H9 (cell line): ENCODE measurements around the gene HTRA3. TPM values are rescaled to one million over a fixed set of nuclear protein-coding genes. Genes with fewer than 3 reads are reported as not detected.
A peak's percentile ranks its signal among the peaks of the same experiment; 100 is the strongest.

Source experiments
- DNase-seq: peaks from one replicate; pipeline ENCODE4 v3.0.0-alpha.2; 2017
- H2AFZ ChIP-seq: one replicate; pipeline ENCODE4 v1.6.1; 2013; ENCODE audit warnings: mild to moderate bottlenecking, low read length, control low read depth, moderate library complexity
- H2AK5ac ChIP-seq: 2 replicates; pipeline ENCODE4 v1.6.1; 2013; ENCODE audit warnings: low read length, control low read depth, mixed read lengths; ENCODE audit not compliant: insufficient read length
- H2BK120ac ChIP-seq: one replicate; pipeline ENCODE4 v1.6.1; 2013; ENCODE audit warnings: low read depth, mild to moderate bottlenecking, low read length, control low read depth, inconsistent platforms; ENCODE audit not compliant: poor library complexity, severe bottlenecking
- H2BK12ac ChIP-seq: 2 replicates; pipeline ENCODE4 v1.6.1; 2013; ENCODE audit warnings: low read length, control low read depth, mixed read lengths, low read depth; ENCODE audit not compliant: insufficient read length
- H2BK15ac ChIP-seq: 2 replicates; pipeline ENCODE4 v1.6.1; 2013; ENCODE audit warnings: low read depth, low read length, control low read depth
- H2BK20ac ChIP-seq: one replicate; pipeline ENCODE4 v1.6.1; 2013; ENCODE audit warnings: low read depth, mild to moderate bottlenecking, low read length, control low read depth, inconsistent platforms; ENCODE audit not compliant: poor library complexity, severe bottlenecking
- H2BK5ac ChIP-seq: 2 replicates; pipeline ENCODE4 v1.6.1; 2013; ENCODE audit warnings: low read length, control low read depth, mixed read lengths; ENCODE audit not compliant: insufficient read length
- H3K14ac ChIP-seq: 2 replicates; pipeline ENCODE4 v1.6.1; 2013; ENCODE audit warnings: low read length, control low read depth; ENCODE audit not compliant: insufficient read depth
- H3K18ac ChIP-seq: 2 replicates; pipeline ENCODE4 v1.6.1; 2013; ENCODE audit warnings: low read depth, mild to moderate bottlenecking, mixed read lengths, low read length, control low read depth; ENCODE audit not compliant: insufficient read length
- H3K23ac ChIP-seq: 2 replicates; pipeline ENCODE4 v1.6.1; 2013; ENCODE audit warnings: low read length, control low read depth, mixed read lengths, low read depth; ENCODE audit not compliant: insufficient read length
- H3K23me2 ChIP-seq: 2 replicates; pipeline ENCODE4 v1.6.1; 2013; ENCODE audit warnings: low read depth, mild to moderate bottlenecking, mixed read lengths, low read length, control low read depth; ENCODE audit not compliant: insufficient read length, poor library complexity, severe bottlenecking
- H3K27ac ChIP-seq: 2 replicates; pipeline ENCODE4 v1.5.1; 2013; ENCODE audit warnings: low read length, control low read depth, mixed read lengths, low read depth; ENCODE audit not compliant: insufficient read length
- H3K27me3 ChIP-seq: 2 replicates; pipeline ENCODE4 v1.6.1; 2013; ENCODE audit warnings: low read length, control low read depth, inconsistent platforms; ENCODE audit not compliant: insufficient read depth
- H3K4ac ChIP-seq: 2 replicates; pipeline ENCODE4 v1.6.1; 2013; ENCODE audit warnings: low read depth, mild to moderate bottlenecking, control low read depth, inconsistent platforms, low read length, moderate library complexity
- H3K4me1 ChIP-seq: 2 replicates; pipeline ENCODE4 v1.6.1; 2013; ENCODE audit warnings: low read length, control low read depth, inconsistent platforms; ENCODE audit not compliant: insufficient read depth
- H3K4me2 ChIP-seq: 2 replicates; pipeline ENCODE4 v1.6.1; 2013; ENCODE audit warnings: low read length, control low read depth, mixed read lengths; ENCODE audit not compliant: insufficient read length, insufficient read depth
- H3K56ac ChIP-seq: 2 replicates; pipeline ENCODE4 v1.6.1; 2013; ENCODE audit warnings: low read depth, mild to moderate bottlenecking, mixed read lengths, low read length, control low read depth; ENCODE audit not compliant: insufficient read length
- H3K79me1 ChIP-seq: 2 replicates; pipeline ENCODE4 v1.6.1; 2013; ENCODE audit warnings: low read depth, mild to moderate bottlenecking, moderate library complexity, low read length, control low read depth, inconsistent platforms; ENCODE audit not compliant: insufficient read depth, poor library complexity, severe bottlenecking
- H3K79me2 ChIP-seq: 2 replicates; pipeline ENCODE4 v1.6.1; 2013; ENCODE audit warnings: low read length, control low read depth, inconsistent platforms; ENCODE audit not compliant: insufficient read depth
- H3K9ac ChIP-seq: 2 replicates; pipeline ENCODE4 v1.6.1; 2013; ENCODE audit warnings: low read length, control low read depth, mixed read lengths; ENCODE audit not compliant: insufficient read length; ENCODE audit errors: extremely low read depth
- H3K9me3 ChIP-seq: one replicate; pipeline ENCODE4 v1.6.1; 2013; ENCODE audit warnings: low read depth, low read length, inconsistent platforms; ENCODE audit not compliant: control insufficient read depth
- H3T11ph ChIP-seq: one replicate; pipeline ENCODE4 v1.6.1; 2013; ENCODE audit warnings: mild to moderate bottlenecking, low read length, control low read depth, inconsistent platforms
- H4K20me1 ChIP-seq: one replicate; pipeline ENCODE4 v1.6.1; 2013; ENCODE audit not compliant: control insufficient read depth, insufficient read length, insufficient read depth
- H4K5ac ChIP-seq: 2 replicates; pipeline ENCODE4 v1.6.1; 2013; ENCODE audit warnings: low read depth, mild to moderate bottlenecking, mixed read lengths, low read length, control low read depth; ENCODE audit not compliant: insufficient read length
- H4K8ac ChIP-seq: replicated peaks from 2 replicates; pipeline ENCODE4 v1.6.1; 2013; ENCODE audit warnings: low read length, control low read depth, mixed read lengths, low read depth; ENCODE audit not compliant: insufficient read length
- H4K91ac ChIP-seq: 2 replicates; pipeline ENCODE4 v1.6.1; 2013; ENCODE audit warnings: low read depth, mild to moderate bottlenecking, moderate library complexity, mixed read lengths, low read length, control low read depth; ENCODE audit not compliant: insufficient read length
- H3K27ac Mint-ChIP-seq, 3 experiments: 2 replicates in 2 of 3; 3 replicates in 1 of 3; pipeline ENCODE4 v1.8.0; 2020 to 2021; ENCODE audit warnings: mixed read lengths in 3 of 3, mild to moderate bottlenecking in 1 of 3, moderate library complexity in 1 of 3
- H3K27me3 Mint-ChIP-seq: 2 replicates; pipeline ENCODE4 v1.8.0; 2021; ENCODE audit warnings: low read depth, mild to moderate bottlenecking, moderate library complexity, mixed read lengths
- H3K36me3 Mint-ChIP-seq, 3 experiments: 2 replicates in 2 of 3; 3 replicates in 1 of 3; pipeline ENCODE4 v1.8.0; 2020 to 2021; ENCODE audit warnings: low read depth in 3 of 3, mixed read lengths in 3 of 3; ENCODE audit not compliant: insufficient read depth in 1 of 3
- H3K4me1 Mint-ChIP-seq, 2 experiments: 2 replicates each; pipeline ENCODE4 v1.8.0; 2020; ENCODE audit warnings: mixed read lengths in 2 of 2
- H3K4me3 Mint-ChIP-seq, 2 experiments: 2 replicates in 1 of 2; 3 replicates in 1 of 2; pipeline ENCODE4 v1.8.0; 2020 to 2021; ENCODE audit warnings: mild to moderate bottlenecking in 2 of 2, mixed read lengths in 2 of 2, moderate library complexity in 1 of 2
- H3K9me3 Mint-ChIP-seq, 2 experiments: 2 replicates in 1 of 2; 3 replicates in 1 of 2; pipeline ENCODE4 v1.8.0; 2020; ENCODE audit warnings: mild to moderate bottlenecking in 2 of 2, mixed read lengths in 2 of 2, moderate library complexity in 1 of 2
- WGBS: extraction: QIAGEN DNeasy Blood & Tissue Kit; methylation state at CpG from one replicate; pipeline ENCODE4 v1.1.7; 2013; ENCODE audit warnings: missing lambda C conversion rate, low lambda C conversion rate, mixed read lengths; ENCODE audit not compliant: insufficient read length; ENCODE audit errors: extremely low coverage; 5-methylcytosine and 5-hydroxymethylcytosine counted together
- total RNA-seq: library from RNA; stranded (reverse); gene quantifications from 2 replicates; pipeline ENCODE4 v1.2.1, GENCODE V29; 2021
- TF ChIP-seq, protein P1 (sequence below): fragments of 200-600 bp; sonication (generic); conservative IDR thresholded peaks from 3 replicates; pipeline ENCODE4 v1.8.0; 2021; ENCODE audit warnings: antibody characterized with exemption, mild to moderate bottlenecking

The HTRA3 gene
- total RNA-seq, 1 experiment from 2014 or later: 3.0 TPM

DNA sequence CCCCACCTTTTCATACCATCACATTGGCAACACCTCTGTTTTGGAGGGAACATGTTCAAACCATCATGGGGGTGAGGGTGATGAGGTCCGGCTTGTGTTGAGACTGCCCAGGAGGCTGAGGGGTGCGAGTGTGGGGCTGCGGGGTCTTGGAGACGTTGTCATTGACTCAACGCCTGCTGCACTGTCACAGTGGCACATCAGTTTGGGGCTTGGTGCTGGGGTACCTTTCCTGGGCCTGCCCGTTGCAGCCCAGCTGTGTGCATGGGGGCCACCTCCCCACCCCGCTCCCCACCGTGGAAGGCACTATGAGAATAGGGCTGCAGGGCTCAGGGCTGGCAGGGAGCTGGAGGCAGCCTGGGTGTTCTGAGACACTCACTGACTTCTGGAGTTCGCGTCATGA, 2.3 kb downstream of the HTRA3 start:
- no peak overlapping the region for H3K4me2 ChIP-seq
- DNase-seq: no peak
- H4K8ac ChIP-seq: no peak overlapping the region
- no peak overlapping the region for H3K23ac ChIP-seq
- H2BK15ac ChIP-seq: no peak overlapping the region; the same call in 1 of the 2 replicates
- H3K9me3 ChIP-seq: no peaks in the 10 kb centered on the region
- H4K5ac ChIP-seq: no peak overlapping the region
- H2AK5ac ChIP-seq: no peak overlapping the region
- Mint-ChIP-seq H3K27ac (no peak overlapping the region; a peak in 1 of 7 replicates), H3K36me3 (no peaks in the 10 kb centered on the region; a peak in 1 of 7 replicates), H3K4me1 (peaks cover 0 to 9% of the 10 kb centered on the region in 2 experiments; a peak in 2 of 4 replicates), H3K4me3 (peak overlapping the region in 1 of 2 experiments; percentile 13; a peak in 1 of 5 replicates), H3K9me3 (no peaks in the 10 kb centered on the region), H3K27me3 (peaks cover 38% of the 10 kb centered on the region)
- no peaks in the 10 kb centered on the region for H3K79me2 ChIP-seq
- H3K9ac ChIP-seq: no peak overlapping the region
- WGBS: no CpG with 5 or more reads among the region's 10 CpGs
- H3K27me3 ChIP-seq: peaks cover 9% of the 10 kb centered on the region; the same call in 1 of the 2 replicates
- H2BK20ac ChIP-seq: no peak overlapping the region
- H3K79me1 ChIP-seq: no peaks in the 10 kb centered on the region
- TF ChIP-seq, protein P1, sequence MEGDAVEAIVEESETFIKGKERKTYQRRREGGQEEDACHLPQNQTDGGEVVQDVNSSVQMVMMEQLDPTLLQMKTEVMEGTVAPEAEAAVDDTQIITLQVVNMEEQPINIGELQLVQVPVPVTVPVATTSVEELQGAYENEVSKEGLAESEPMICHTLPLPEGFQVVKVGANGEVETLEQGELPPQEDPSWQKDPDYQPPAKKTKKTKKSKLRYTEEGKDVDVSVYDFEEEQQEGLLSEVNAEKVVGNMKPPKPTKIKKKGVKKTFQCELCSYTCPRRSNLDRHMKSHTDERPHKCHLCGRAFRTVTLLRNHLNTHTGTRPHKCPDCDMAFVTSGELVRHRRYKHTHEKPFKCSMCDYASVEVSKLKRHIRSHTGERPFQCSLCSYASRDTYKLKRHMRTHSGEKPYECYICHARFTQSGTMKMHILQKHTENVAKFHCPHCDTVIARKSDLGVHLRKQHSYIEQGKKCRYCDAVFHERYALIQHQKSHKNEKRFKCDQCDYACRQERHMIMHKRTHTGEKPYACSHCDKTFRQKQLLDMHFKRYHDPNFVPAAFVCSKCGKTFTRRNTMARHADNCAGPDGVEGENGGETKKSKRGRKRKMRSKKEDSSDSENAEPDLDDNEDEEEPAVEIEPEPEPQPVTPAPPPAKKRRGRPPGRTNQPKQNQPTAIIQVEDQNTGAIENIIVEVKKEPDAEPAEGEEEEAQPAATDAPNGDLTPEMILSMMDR: no peak
- H2AFZ ChIP-seq: no peak overlapping the region
- H2BK12ac ChIP-seq: no peak overlapping the region
- no peak overlapping the region for H2BK5ac ChIP-seq
- no peaks in the 10 kb centered on the region for H4K20me1 ChIP-seq
- H3K4ac ChIP-seq: no peak overlapping the region
- H3K23me2 ChIP-seq: peaks cover 4% of the 10 kb centered on the region
- H4K91ac ChIP-seq: no peak overlapping the region
- no peak overlapping the region for H3K27ac ChIP-seq
- H3K18ac ChIP-seq: no peak overlapping the region
- H3K4me1 ChIP-seq: no peaks in the 10 kb centered on the region
- no peak overlapping the region for H2BK120ac ChIP-seq
- no peak overlapping the region; the same call in 1 of the 2 replicates for H3K14ac ChIP-seq
- H3K56ac ChIP-seq: no peak overlapping the region
- H3T11ph ChIP-seq: no peak overlapping the region
